Motor neuron (in vitro differentiated cells): ENCODE data around the gene APCDD1L. TPM values are rescaled to one million over a fixed set of nuclear protein-coding genes. Genes with fewer than 3 reads are reported as not detected.
"Not testable (repeated sequence)": the region's sequence is repeated elsewhere in the genome, so short reads cannot be mapped to it uniquely, and the experiment has no call there.

ENCODE experiments used
- ATAC-seq, 8 experiments: fragments of 200-7000 bp; cut with Tn5 transposase; replicated peaks in 6 of 8; 2 replicates each; pipeline ENCODE4 v1.8.0; 2021; ENCODE audit warnings: mild to moderate bottlenecking in 8 of 8, moderate library complexity in 8 of 8
- H3K27ac ChIP-seq, 2 donors: fragments of 250-450 bp; sonication (Bioruptor Pico); 2 replicates each; pipeline ENCODE4 v1.9.0; 2021; ENCODE audit warnings: antibody characterized with exemption in 2 of 2, mild to moderate bottlenecking in 2 of 2, moderate library complexity in 1 of 2
- H3K4me1 ChIP-seq, 2 donors: fragments of 250-450 bp; sonication (Bioruptor Pico); replicated peaks in 1 of 2; 2 replicates each; pipeline ENCODE4 v1.6.1; 2021; ENCODE audit warnings: antibody characterized with exemption in 2 of 2, mild to moderate bottlenecking in 2 of 2, moderate library complexity in 1 of 2
- H3K4me3 ChIP-seq, 5 donors: fragments of 250-450 bp; sonication (Bioruptor Pico); 2 replicates each; pipeline ENCODE4 v1.9.0; 2021; ENCODE audit warnings: antibody characterized with exemption in 5 of 5, mild to moderate bottlenecking in 5 of 5, moderate library complexity in 4 of 5
- WGBS, 10 experiments: fragments of 450-650 bp; shearing (Covaris generic); methylation state at CpG; one replicate each; pipeline ENCODE4 v1.0.0; 2022; 5-methylcytosine and 5-hydroxymethylcytosine counted together
- in situ Hi-C, 9 experiments: fragments of 400-800 bp; cut with MboI; loops; one replicate each; pipeline ENCODE4 v1.15.0; 2021; ENCODE audit warnings: low sequenced_read_pairs in 9 of 9, low pct_unique_long_range_greater_than_20kb in 2 of 9; ENCODE audit not compliant: unreplicated experiment in 9 of 9
- total RNA-seq, 8 experiments: library from RNA; unstranded; fragments of 300-600 nt; gene quantifications; 2 replicates each; pipeline versions ENCODE4 v1.2.3 to v1.2.4, GENCODE V29; 2022

Gene APCDD1L
- total RNA-seq, 8 experiments from 2014 or later: 0.11 to 6.3 (median 0.59) TPM

GRCh38 chr20:58542034-58542410 lies 26.8 kb upstream of the APCDD1L start:
- H3K4me3 ChIP-seq, in situ Hi-C loops, H3K27ac ChIP-seq: not testable (repeated sequence)
- WGBS, 10 experiments: 60 to 90% (median 60%) methylated on average over 1 to 2 of the region's 6 CpGs; no CpG with 5 or more reads in 7 of the 10 experiments
- peak in 2 of 8 experiments; percentile 69 to 72 for ATAC-seq
- peaks cover 40 to 48% of the 10 kb centered on the region in 2 donors for H3K4me1 ChIP-seq

- Histone ChIP-seq H3K4me3 (no peak overlapping the region), H3K27ac (no peak overlapping the region), H3K4me1 (peaks cover 14 to 19% of the 10 kb centered on the region in 2 donors)
- 0 to 100% (median 87%) methylated on average over 1 to 2 of the region's 2 CpGs; no CpG with 5 or more reads in 6 of the 10 experiments for WGBS, 10 experiments
- in situ Hi-C loops: no loop called here
- ATAC-seq: no peak
These were observed 23.6 kb upstream of the APCDD1L start for GRCh38 chr20:58538752-58539151.

- no peak for ATAC-seq
- in situ Hi-C loops: no loop called here
- Histone ChIP-seq H3K4me1 (peaks cover 10 to 12% of the 10 kb centered on the region in 2 donors), H3K4me3 (no peak overlapping the region), H3K27ac (no peak overlapping the region)
- WGBS, 10 experiments: 50 to 80% methylated on average over 1 of the region's 1 CpG; no CpG with 5 or more reads in 8 of the 10 experiments
These were observed 22.6 kb upstream of the APCDD1L start for GRCh38 chr20:58537831-58538230.

GRCh38 chr20:58536289-58536688 lies 21.1 kb upstream of the APCDD1L start:
- Histone ChIP-seq H3K4me1 (peaks cover 10 to 12% of the 10 kb centered on the region in 2 donors), H3K27ac (no peak overlapping the region), H3K4me3 (no peak overlapping the region)
- ATAC-seq: no peak
- 82 to 100% (median 98%) methylated on average over 1 to 3 of the region's 3 CpGs; no CpG with 5 or more reads in 2 of the 10 experiments for WGBS, 10 experiments
- in situ Hi-C loops: no loop called here

GRCh38 chr20:58531657-58532056 lies 16.5 kb upstream of the APCDD1L start:
- Histone ChIP-seq H3K4me3 (no peak overlapping the region), H3K27ac (no peak overlapping the region), H3K4me1 (peaks cover 2 to 4% of the 10 kb centered on the region in 2 donors)
- in situ Hi-C loops: no loop called here
- ATAC-seq: no peak

- Histone ChIP-seq H3K4me3 (no peak overlapping the region), H3K27ac (no peak overlapping the region), H3K4me1 (peaks cover 2 to 4% of the 10 kb centered on the region in 2 donors)
- no peak for ATAC-seq
- in situ Hi-C loops: no loop called here
These were observed 15.9 kb upstream of the APCDD1L start for GRCh38 chr20:58531063-58531462.

- H3K4me3 ChIP-seq: no peak overlapping the region
- H3K27ac ChIP-seq: no peak overlapping the region
- in situ Hi-C loops: no loop called here
- WGBS, 10 experiments: 46 to 100% (median 83%) methylated on average over 1 of the region's 1 CpG; no CpG with 5 or more reads in 1 of the 10 experiments
- H3K4me1 ChIP-seq: peaks cover 4 to 9% of the 10 kb centered on the region in 2 donors
- ATAC-seq: no peak
These were observed 13.2 kb upstream of the APCDD1L start for GRCh38 chr20:58528412-58528811.

GRCh38 chr20:58526411-58526810 lies 11.2 kb upstream of the APCDD1L start:
- in situ Hi-C loops: no loop called here
- ATAC-seq: no peak
- Histone ChIP-seq H3K27ac (no peak overlapping the region), H3K4me1 (peaks cover 4 to 13% of the 10 kb centered on the region in 2 donors), H3K4me3 (no peak overlapping the region)
- 86 to 100% (median 97%) methylated on average over 1 to 3 of the region's 3 CpGs for WGBS, 10 experiments

- Histone ChIP-seq H3K4me3 (no peak overlapping the region), H3K4me1 (peaks cover 4 to 13% of the 10 kb centered on the region in 2 donors), H3K27ac (no peak overlapping the region)
- 33 to 94% (median 58%) methylated on average over 1 to 5 of the region's 7 CpGs; no CpG with 5 or more reads in 2 of the 10 experiments for WGBS, 10 experiments
- in situ Hi-C loops: no loop called here
- peak in 1 of 8 experiments; percentile 20 for ATAC-seq
These were observed 9.6 kb upstream of the APCDD1L start for GRCh38 chr20:58524814-58525213.

GRCh38 chr20:58523971-58524315 lies 8.7 kb upstream of the APCDD1L start:
- WGBS, 10 experiments: 25% methylated on average over 1 of the region's 2 CpGs; no CpG with 5 or more reads in 8 of the 10 experiments
- Histone ChIP-seq H3K4me1 (peaks cover 4 to 13% of the 10 kb centered on the region in 2 donors), H3K4me3 (no peak overlapping the region), H3K27ac (no peak overlapping the region)
- ATAC-seq: no peak
- in situ Hi-C loops: no loop called here

- peak in 2 of 8 experiments; percentile 11 to 25 for ATAC-seq
- Histone ChIP-seq H3K4me1 (peaks cover 4 to 13% of the 10 kb centered on the region in 2 donors), H3K4me3 (no peak overlapping the region), H3K27ac (no peak overlapping the region)
- WGBS, 10 experiments: 49 to 100% (median 60%) methylated on average over 2 to 12 of the region's 19 CpGs; no CpG with 5 or more reads in 1 of the 10 experiments
- in situ Hi-C loops: no loop called here
These were observed 8.1 kb upstream of the APCDD1L start for GRCh38 chr20:58523072-58523970.

- no peak for ATAC-seq
- WGBS, 10 experiments: 60 to 90% (median 82%) methylated on average over 1 to 3 of the region's 3 CpGs; no CpG with 5 or more reads in 3 of the 10 experiments
- in situ Hi-C loops: no loop called here
- no peak overlapping the region for H3K27ac ChIP-seq
- H3K4me1 ChIP-seq: peaks cover 4 to 13% of the 10 kb centered on the region in 2 donors
- no peak overlapping the region for H3K4me3 ChIP-seq
These were observed 7.5 kb upstream of the APCDD1L start for GRCh38 chr20:58522666-58523065.

- no peak for ATAC-seq
- Histone ChIP-seq H3K4me1 (peaks cover 4 to 13% of the 10 kb centered on the region in 2 donors), H3K4me3 (no peak overlapping the region), H3K27ac (no peak overlapping the region)
- 70 to 100% (median 87%) methylated on average over 2 to 9 of the region's 10 CpGs; no CpG with 5 or more reads in 1 of the 10 experiments for WGBS, 10 experiments
- in situ Hi-C loops: no loop called here
These were observed 6.6 kb upstream of the APCDD1L start for GRCh38 chr20:58521763-58522162.
